BLaER1 treated with 17β-estradiol and CSF1 and Interleukin-3, amounts not matched to agents 10 nM and 100 nM (cell line): ENCODE data around the gene CRYBB2.
A peak's percentile ranks its signal among the peaks of the same experiment; 100 is the strongest.

Experiments used
- H3K27ac ChIP-seq, 11 experiments: shearing (Covaris generic); formaldehyde crosslinking; 2 replicates each; pipeline ENCODE4 v1.8.1; 2022
- H3K27me3 ChIP-seq, 11 experiments: shearing (Covaris generic); formaldehyde crosslinking; 2 replicates each; pipeline ENCODE4 v1.8.1; 2022
- H3K36me3 ChIP-seq, 11 experiments: shearing (Covaris generic); formaldehyde crosslinking; 2 replicates each; pipeline ENCODE4 v1.8.1; 2022
- H3K4me1 ChIP-seq, 10 experiments: shearing (Covaris generic); formaldehyde crosslinking; 2 replicates each; pipeline ENCODE4 v1.8.1; 2022
- H3K4me2 ChIP-seq, 11 experiments: shearing (Covaris generic); formaldehyde crosslinking; 2 replicates each; pipeline ENCODE4 v1.8.1; 2022
- H3K4me3 ChIP-seq, 10 experiments: shearing (Covaris generic); formaldehyde crosslinking; 2 replicates each; pipeline ENCODE4 v1.8.1; 2022
- H3K9ac ChIP-seq, 11 experiments: shearing (Covaris generic); formaldehyde crosslinking; 2 replicates each; pipeline ENCODE4 v1.8.1; 2022
- H3K9me3 ChIP-seq, 11 experiments: shearing (Covaris generic); formaldehyde crosslinking; replicated peaks in 1 of 11; 2 replicates each; pipeline ENCODE4 v1.8.1; 2022
- H4K20me1 ChIP-seq, 11 experiments: shearing (Covaris generic); formaldehyde crosslinking; 2 replicates each; pipeline ENCODE4 v1.8.1; 2022
- Cebpa-rat ChIP-seq, 11 experiments: shearing (Covaris generic); IDR thresholded peaks; 2 replicates each; pipeline ENCODE4 v1.8.1; 2022

CRYBB2 gene, protein sequence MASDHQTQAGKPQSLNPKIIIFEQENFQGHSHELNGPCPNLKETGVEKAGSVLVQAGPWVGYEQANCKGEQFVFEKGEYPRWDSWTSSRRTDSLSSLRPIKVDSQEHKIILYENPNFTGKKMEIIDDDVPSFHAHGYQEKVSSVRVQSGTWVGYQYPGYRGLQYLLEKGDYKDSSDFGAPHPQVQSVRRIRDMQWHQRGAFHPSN

DNA sequence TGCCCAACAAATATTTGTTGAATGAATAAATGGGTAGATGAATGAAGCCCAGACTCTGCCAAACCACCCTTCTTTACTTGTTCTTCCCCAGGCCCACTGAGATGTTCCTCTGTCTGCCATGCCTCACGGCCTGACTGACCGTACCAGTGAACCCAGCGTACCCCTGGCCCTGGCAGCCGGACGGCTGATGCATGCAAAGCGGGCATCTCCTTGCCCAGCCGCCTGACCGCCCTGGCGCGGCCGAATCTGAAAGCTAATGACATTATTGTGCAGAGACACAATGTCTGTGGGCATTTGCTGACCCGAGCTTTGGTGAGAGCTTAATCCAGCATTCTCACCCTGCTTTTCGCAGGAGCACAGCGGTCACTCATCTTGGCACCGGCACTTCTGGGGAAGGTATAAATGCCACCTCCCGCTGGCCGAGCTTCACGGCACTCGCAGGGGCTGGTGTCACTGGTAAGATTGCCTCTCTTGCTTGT, at the start of gene CRYBB2:
Gene CRYBB2, plus strand, starts transcription at position 429 of the 479 bp plus-strand sequence. CDS start 1,791 bp downstream, outside the sequence.
- H3K9ac ChIP-seq = no peak within 1 kb of the TSS
- no peaks in the 10 kb centered on the region for H4K20me1 ChIP-seq
- H3K9me3 ChIP-seq = peaks cover 0 to 13% (median 8%) of the 10 kb centered on the region in 11 experiments; a peak in 14 of 22 replicates
- no peak within 1 kb of the TSS for H3K4me3 ChIP-seq
- no peaks in the 10 kb centered on the region for H3K36me3 ChIP-seq
- H3K27ac ChIP-seq = no peak within 1 kb of the TSS
- H3K27me3 ChIP-seq = no peaks in the 10 kb centered on the region
- TF ChIP-seq Cebpa-rat (IDR thresholded peaks at IDR 0.05) = no peak
- H3K4me2 ChIP-seq = peak within 1 kb of the TSS in 3 of 11 experiments; percentile 0 to 36 (median 3); a peak in 2 of 22 replicates
- peaks cover 0 to 9% (median 2%) of the 10 kb centered on the region in 10 experiments; a peak in 6 of 20 replicates for H3K4me1 ChIP-seq

- H3K36me3 ChIP-seq = no peaks in the 10 kb centered on the region
- H3K4me1 ChIP-seq = 0 out of 20 replicates have a peak, but pooled peaks cover 0 to 4% (median 0%) of the 10 kb centered on the region in 10 experiments
- TF ChIP-seq Cebpa-rat (IDR thresholded peaks at IDR 0.05) = no peak
- no peaks in the 10 kb centered on the region for H3K9me3 ChIP-seq
- H3K27me3 ChIP-seq = no peaks in the 10 kb centered on the region
- H3K9ac ChIP-seq = no peak overlapping the region
- no peak overlapping the region for H3K27ac ChIP-seq
- H4K20me1 ChIP-seq = no peaks in the 10 kb centered on the region; a peak in 1 of 22 replicates
- no peak overlapping the region for H3K4me3 ChIP-seq
- no peak overlapping the region for H3K4me2 ChIP-seq
Observed at GRCh38 chr22:25170426-25170980, 48.9 kb upstream of the CRYBB2 start.

GRCh38 chr22:25172153-25172552, 47.3 kb upstream of the CRYBB2 start:
- no peaks in the 10 kb centered on the region; a peak in 1 of 22 replicates for H4K20me1 ChIP-seq
- H3K36me3 ChIP-seq = no peaks in the 10 kb centered on the region
- peaks cover 0 to 5% (median 1%) of the 10 kb centered on the region in 10 experiments; a peak in 8 of 20 replicates for H3K4me1 ChIP-seq
- H3K9me3 ChIP-seq = no peaks in the 10 kb centered on the region
- TF ChIP-seq Cebpa-rat (IDR thresholded peaks at IDR 0.05) = no peak
- H3K4me3 ChIP-seq = no peak overlapping the region
- H3K27ac ChIP-seq = no peak overlapping the region
- no peak overlapping the region for H3K4me2 ChIP-seq
- H3K9ac ChIP-seq = no peak overlapping the region
- H3K27me3 ChIP-seq = no peaks in the 10 kb centered on the region

DNA sequence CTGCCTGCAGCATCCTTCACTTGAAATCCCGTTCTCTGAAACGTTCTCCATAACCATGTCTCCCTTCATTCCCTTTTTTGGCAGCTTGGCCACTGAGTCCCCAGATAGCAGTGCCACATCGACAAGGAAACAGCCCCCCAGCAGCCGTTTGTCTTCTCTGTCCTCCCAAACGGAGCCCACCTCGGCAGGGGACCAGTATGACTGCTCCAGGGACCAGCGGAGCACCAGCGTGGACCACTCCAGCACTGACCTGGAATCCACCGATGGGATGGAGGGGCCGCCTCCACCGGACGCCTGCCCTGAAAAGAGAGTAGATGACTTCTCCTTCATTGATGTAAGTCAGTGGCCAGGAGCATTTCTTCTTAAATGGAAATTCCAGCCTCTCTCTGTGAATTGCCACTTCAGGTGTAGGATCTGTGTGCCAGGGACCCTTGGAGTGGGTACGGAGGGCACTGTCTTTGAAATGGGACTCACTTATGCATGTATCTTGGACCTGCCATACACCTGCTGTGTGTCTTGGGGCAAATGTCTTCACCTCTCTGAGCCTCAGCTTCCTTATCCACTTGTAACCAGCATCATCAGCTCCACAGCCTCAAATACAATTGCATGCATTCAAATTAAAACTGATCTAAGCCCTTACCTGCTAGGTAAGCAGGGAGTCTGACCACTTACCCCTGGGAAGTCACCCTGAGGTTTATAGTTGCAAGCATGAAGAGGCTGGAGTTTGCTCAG, 45.1 kb upstream of the CRYBB2 start:
- H3K27ac ChIP-seq = no peak overlapping the region
- peaks cover 1 to 3% (median 2%) of the 10 kb centered on the region in 11 experiments; a peak in 19 of 22 replicates for H3K9me3 ChIP-seq
- no peaks in the 10 kb centered on the region; a peak in 1 of 22 replicates for H3K36me3 ChIP-seq
- H3K4me1 ChIP-seq = peaks cover 12 to 21% (median 18%) of the 10 kb centered on the region in 10 experiments; a peak in 19 of 20 replicates
- H3K4me2 ChIP-seq = no peak overlapping the region
- H3K9ac ChIP-seq = no peak overlapping the region
- H3K27me3 ChIP-seq = peaks cover 0 to 7% (median 2%) of the 10 kb centered on the region in 11 experiments; a peak in 9 of 22 replicates
- no peak for TF ChIP-seq Cebpa-rat (IDR thresholded peaks at IDR 0.05)
- H3K4me3 ChIP-seq = no peak overlapping the region
- H4K20me1 ChIP-seq = peaks cover 0 to 7% (median 0%) of the 10 kb centered on the region in 11 experiments; a peak in 3 of 22 replicates

- Histone ChIP-seq H4K20me1 (peaks cover 0 to 7% (median 0%) of the 10 kb centered on the region in 11 experiments; a peak in 3 of 22 replicates), H3K4me3 (no peak overlapping the region), H3K36me3 (no peaks in the 10 kb centered on the region; a peak in 1 of 22 replicates), H3K4me2 (no peak overlapping the region), H3K4me1 (peaks cover 17 to 24% (median 18%) of the 10 kb centered on the region in 10 experiments; a peak in 19 of 20 replicates), H3K9ac (no peak overlapping the region), H3K27ac (no peak overlapping the region), H3K27me3 (peaks cover 0 to 12% (median 4%) of the 10 kb centered on the region in 11 experiments; a peak in 9 of 22 replicates), H3K9me3 (peaks cover 7 to 9% (median 8%) of the 10 kb centered on the region in 11 experiments)
- no peak for TF ChIP-seq Cebpa-rat (IDR thresholded peaks at IDR 0.05)
Observed at GRCh38 chr22:25174888-25175411, 44.5 kb upstream of the CRYBB2 start.

DNA sequence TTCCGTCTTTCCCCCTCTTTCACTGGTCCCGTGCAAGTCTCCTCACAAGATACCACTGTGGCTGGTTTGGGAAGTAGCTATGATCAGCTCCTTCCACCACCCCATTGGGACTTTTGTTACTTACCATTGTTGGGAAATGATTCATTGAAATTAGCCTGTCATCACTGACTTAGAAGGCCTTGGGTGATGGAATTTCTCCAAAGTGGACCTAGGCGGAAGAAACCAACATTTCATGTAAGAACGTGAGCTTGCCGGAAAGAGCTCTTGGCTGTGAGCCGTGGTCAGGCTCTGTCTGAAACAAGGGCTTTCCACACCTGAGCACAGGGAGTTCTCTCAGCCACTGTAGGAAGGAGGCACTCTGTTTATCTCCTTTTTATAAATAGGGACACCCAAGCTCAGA, 43.3 kb upstream of the CRYBB2 start:
- no peaks in the 10 kb centered on the region; a peak in 1 of 22 replicates for H3K36me3 ChIP-seq
- peaks cover 15 to 21% (median 19%) of the 10 kb centered on the region in 11 experiments for H3K9me3 ChIP-seq
- H3K4me1 ChIP-seq = peaks cover 17 to 24% (median 18%) of the 10 kb centered on the region in 10 experiments; a peak in 19 of 20 replicates
- H3K27me3 ChIP-seq = peaks cover 0 to 12% (median 4%) of the 10 kb centered on the region in 11 experiments; a peak in 9 of 22 replicates
- TF ChIP-seq Cebpa-rat (IDR thresholded peaks at IDR 0.05) = no peak
- H4K20me1 ChIP-seq = peaks cover 0 to 7% (median 0%) of the 10 kb centered on the region in 11 experiments; a peak in 3 of 22 replicates
- no peak overlapping the region for H3K4me2 ChIP-seq
- no peak overlapping the region for H3K27ac ChIP-seq
- H3K4me3 ChIP-seq = no peak overlapping the region
- no peak overlapping the region for H3K9ac ChIP-seq

DNA sequence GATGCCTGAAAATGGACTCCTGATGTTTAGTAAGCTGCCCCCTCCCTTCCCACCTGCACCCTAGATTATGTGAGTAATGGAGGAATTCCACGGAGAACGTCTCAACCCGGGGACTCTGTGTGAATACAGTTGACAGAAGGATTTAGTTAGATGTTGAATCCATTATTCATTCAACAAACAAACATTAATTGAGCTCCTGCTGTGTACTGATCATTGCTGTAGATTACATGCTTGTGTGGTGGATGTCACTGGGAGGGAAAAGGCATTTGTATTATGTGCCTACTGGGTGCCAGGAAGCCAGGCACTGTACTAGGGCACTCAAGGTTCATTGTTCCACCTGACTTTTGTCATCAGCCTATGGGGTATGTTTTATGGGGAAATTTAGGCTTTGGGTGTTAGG, 42.6 kb upstream of the CRYBB2 start:
- Histone ChIP-seq H4K20me1 (peaks cover 0 to 7% (median 0%) of the 10 kb centered on the region in 11 experiments; a peak in 3 of 22 replicates), H3K9me3 (peaks cover 15 to 22% (median 20%) of the 10 kb centered on the region in 11 experiments), H3K4me1 (peaks cover 17 to 24% (median 18%) of the 10 kb centered on the region in 10 experiments; a peak in 19 of 20 replicates), H3K9ac (no peak overlapping the region), H3K4me3 (no peak overlapping the region), H3K27me3 (peaks cover 0 to 12% (median 4%) of the 10 kb centered on the region in 11 experiments; a peak in 9 of 22 replicates), H3K27ac (no peak overlapping the region), H3K4me2 (peak overlapping the region in 2 of 11 experiments; percentile 3 to 21; a peak in 1 of 22 replicates), H3K36me3 (no peaks in the 10 kb centered on the region; a peak in 1 of 22 replicates)
- TF ChIP-seq Cebpa-rat (IDR thresholded peaks at IDR 0.05) = no peak

DNA sequence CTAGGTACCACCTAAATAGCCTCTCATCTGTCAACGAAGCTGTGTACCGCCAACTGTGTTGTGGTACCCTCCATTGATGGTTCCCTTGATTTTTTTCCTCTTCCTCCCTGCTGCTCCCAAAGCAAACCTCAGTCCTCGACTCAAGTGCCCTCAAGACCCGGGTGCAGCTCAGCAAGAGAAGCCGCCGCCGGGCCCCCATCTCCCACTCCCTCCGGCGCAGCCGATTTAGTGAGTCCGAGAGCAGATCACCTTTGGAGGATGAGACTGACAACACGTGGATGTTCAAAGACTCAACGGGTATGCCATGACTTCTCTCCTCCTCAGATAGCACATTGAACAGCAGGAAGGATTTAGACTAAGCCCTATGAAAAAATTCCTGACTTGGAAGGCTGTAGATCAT, 42.2 kb upstream of the CRYBB2 start:
- peaks cover 17 to 24% (median 19%) of the 10 kb centered on the region in 10 experiments; a peak in 19 of 20 replicates for H3K4me1 ChIP-seq
- no peak for TF ChIP-seq Cebpa-rat (IDR thresholded peaks at IDR 0.05)
- H3K9ac ChIP-seq = no peak overlapping the region
- peak overlapping the region in 5 of 11 experiments; percentile 3 to 71 (median 15); a peak in 5 of 22 replicates for H3K4me2 ChIP-seq
- no peak overlapping the region for H3K27ac ChIP-seq
- H3K4me3 ChIP-seq = no peak overlapping the region
- peaks cover 15 to 22% (median 20%) of the 10 kb centered on the region in 11 experiments for H3K9me3 ChIP-seq
- H4K20me1 ChIP-seq = peaks cover 0 to 7% (median 0%) of the 10 kb centered on the region in 11 experiments; a peak in 3 of 22 replicates
- peaks cover 0 to 12% (median 4%) of the 10 kb centered on the region in 11 experiments; a peak in 9 of 22 replicates for H3K27me3 ChIP-seq
- no peaks in the 10 kb centered on the region; a peak in 1 of 22 replicates for H3K36me3 ChIP-seq
